Right lobe of liver (tissue), 4 donors: ENCODE measurements around the gene CCDC149.

ENCODE experiments used
- CTCF ChIP-seq, 4 donors: fragments of 200-600 bp in 3 of 4; fragments of 450-650 bp in 1 of 4; IDR thresholded peaks; one replicate each; pipeline versions ENCODE4 v1.5.1 to v1.8.0; 2016 to 2022; ENCODE audit warnings: antibody characterized with exemption in 4 of 4, mild to moderate bottlenecking in 2 of 4
- POLR2A ChIP-seq: fragments of 450-650 bp; IDR thresholded peaks from one replicate; pipeline ENCODE4 v1.6.1; 2017; ENCODE audit warnings: antibody characterized with exemption, mild to moderate bottlenecking
- donor health status: DM: no; HTN: no; CAD: no.
- donor health status: DM: no; HTN: no; CAD: no.
- donor health status: DM: no; HTN: yes; CAD: no.

- TF ChIP-seq CTCF (IDR thresholded peaks at IDR 0.05) (no peak), POLR2A (no peak)
Observed at GRCh38 chr4:24871210-24871609, 41.6 kb downstream of the CCDC149 start.
